K562 (cell line): ENCODE measurements around the gene ZFP62. TPM values are rescaled to one million over a fixed set of nuclear protein-coding genes. Genes with fewer than 3 reads are reported as not detected.
A peak's percentile ranks its signal among the peaks of the same experiment; 100 is the strongest.

Source experiments
- BCL6 ChIP-seq: fragments of 250-450 bp; sonication (Bioruptor Pico); IDR thresholded peaks from 2 replicates; pipeline ENCODE4 v1.4.0; 2020
- E2F3 ChIP-seq: fragments of 250-450 bp; sonication (Bioruptor Pico); IDR thresholded peaks from 2 replicates; pipeline ENCODE4 v1.4.0; 2020; ENCODE audit warnings: mild to moderate bottlenecking
- EP300 ChIP-seq: IDR thresholded peaks from 2 replicates; pipeline ENCODE4 v1.6.1; 2012; ENCODE audit warnings: low read length, improper control_type of control experiment
- ESRRA ChIP-seq: fragments of 450-650 bp; IDR thresholded peaks from 2 replicates; pipeline ENCODE4 v1.6.1; 2014; ENCODE audit warnings: low read depth, mild to moderate bottlenecking, moderate library complexity, borderline replicate concordance
- ETS2 ChIP-seq: IDR thresholded peaks from 2 replicates; pipeline ENCODE4 v1.6.1; 2016; ENCODE audit warnings: borderline replicate concordance, missing genetic modification characterization, mild to moderate bottlenecking, moderate library complexity, missing compliant biosample characterization; ENCODE audit not compliant: poor library complexity, severe bottlenecking
- FOSL1 ChIP-seq: fragments of 200-800 bp; sonication (Bioruptor generic); conservative IDR thresholded peaks from 2 replicates; pipeline ENCODE4 v1.6.1; 2016; ENCODE audit warnings: missing genetic modification characterization, missing compliant biosample characterization
- HMGN3 ChIP-seq: IDR thresholded peaks from 2 replicates; pipeline ENCODE4 v1.6.1; 2011; ENCODE audit warnings: borderline replicate concordance, low read depth, mild to moderate bottlenecking, mixed read lengths, low read length; ENCODE audit not compliant: insufficient read length; ENCODE audit errors: extremely low read depth
- IFI16 ChIP-seq: fragments of 250-450 bp; sonication (Bioruptor Pico); IDR thresholded peaks from 2 replicates; pipeline ENCODE4 v2.1.2; 2022; ENCODE audit warnings: mild to moderate bottlenecking, inconsistent platforms
- KAT8 ChIP-seq: fragments of 450-650 bp; IDR thresholded peaks from 2 replicates; pipeline ENCODE4 v1.6.1; 2016; ENCODE audit warnings: low read depth, mild to moderate bottlenecking
- POLR2H ChIP-seq: IDR thresholded peaks from 2 replicates; pipeline ENCODE4 v1.6.1; 2016; ENCODE audit warnings: missing genetic modification characterization, low read depth, mild to moderate bottlenecking, control low read depth, missing compliant biosample characterization, moderate library complexity
- SLC30A9 ChIP-seq: fragments of 250-450 bp; sonication (Bioruptor Pico); IDR thresholded peaks from 2 replicates; pipeline ENCODE4 v1.8.0; 2022; ENCODE audit warnings: mild to moderate bottlenecking, moderate library complexity
- TAL1 ChIP-seq: fragments of 450-650 bp; IDR thresholded peaks from 2 replicates; pipeline ENCODE4 v1.6.1; 2016; ENCODE audit warnings: mild to moderate bottlenecking
- THRAP3 ChIP-seq: fragments of 450-650 bp; IDR thresholded peaks from 2 replicates; pipeline ENCODE4 v1.6.1; 2016; ENCODE audit warnings: mild to moderate bottlenecking, inconsistent platforms, borderline replicate concordance
- U2AF2 ChIP-seq: fragments of 200-400 bp; formaldehyde crosslinking; optimal IDR thresholded peaks from 2 replicates; pipeline ENCODE3; 2017; ENCODE audit warnings: low read depth, mild to moderate bottlenecking, low read length
- ZBTB7A ChIP-seq: IDR thresholded peaks from 2 replicates; pipeline ENCODE4 v1.6.1; 2011; ENCODE audit warnings: low read depth, mild to moderate bottlenecking, low read length, moderate library complexity, borderline replicate concordance; ENCODE audit not compliant: control insufficient read depth
- ZNF197 ChIP-seq: fragments of 200-800 bp; sonication (Bioruptor generic); IDR thresholded peaks from 2 replicates; pipeline ENCODE4 v1.6.1; 2016; ENCODE audit warnings: low read depth, missing genetic modification characterization, missing compliant biosample characterization
- ZNF384 ChIP-seq: IDR thresholded peaks from 2 replicates; pipeline ENCODE4 v1.6.1; 2012; ENCODE audit warnings: low read depth, low read length, improper control_type of control experiment
- polyA plus RNA-seq, 8 experiments: library from polyadenylated mRNA; depleted of rRNA in 4 of 8; stranded (reverse) in 5 of 8; unstranded in 3 of 8; fragments of >200 nt; fragmentation: Nextera tagmentation in 2 of 8; fragmentation: Illumina TruSeq in 1 of 8; extraction: Ambion mirVana in 2 of 8; extraction: Trizol in 1 of 8; gene quantifications; 2 replicates each; pipeline versions ENCODE4 v1.2.1 to v1.2.3, GENCODE V29; 2011 to 2014; ENCODE audit warnings: inconsistent platforms in 1 of 8, missing spikeins in 1 of 8
- total RNA-seq, 7 experiments: library from RNA; depleted of rRNA in 6 of 7; stranded (reverse); fragments of >200 nt in 6 of 7; fragmentation: Illumina TruSeq in 2 of 7; extraction: Trizol in 2 of 7; gene quantifications; 2 replicates each; pipeline versions ENCODE4 v1.2.1 to v1.2.3, GENCODE V29; 2011 to 2021; ENCODE audit warnings: low replicate concordance in 1 of 7
- TF ChIP-seq, protein P1 (sequence below): fragments of 450-650 bp; formaldehyde crosslinking; conservative IDR thresholded peaks from 2 replicates; pipeline ENCODE4 v1.4.0; 2022; ENCODE audit warnings: mild to moderate bottlenecking, missing genetic modification characterization
- TF ChIP-seq, protein P2 (sequence below), 3 experiments: fragments of 200-800 bp in 1 of 3; fragments of 250-450 bp in 1 of 3; fragments of 450-650 bp in 1 of 3; sonication (Bioruptor Pico) in 1 of 3; sonication (Bioruptor generic) in 1 of 3; formaldehyde crosslinking in 1 of 3; IDR thresholded peaks; 2 replicates each; pipeline versions ENCODE4 v1.6.1 to v1.8.0; 2016 to 2022; ENCODE audit warnings: mild to moderate bottlenecking in 2 of 3, missing genetic modification characterization in 2 of 3, missing compliant biosample characterization in 1 of 3, moderate library complexity in 1 of 3

The ZFP62 gene
- total and polyA plus RNA-seq, 9 of the 15 experiments (the other 6 are each of a cell fraction or from before 2014, with no cell fraction given): 12.2 to 37.5 (median 25.0) TPM

DNA sequence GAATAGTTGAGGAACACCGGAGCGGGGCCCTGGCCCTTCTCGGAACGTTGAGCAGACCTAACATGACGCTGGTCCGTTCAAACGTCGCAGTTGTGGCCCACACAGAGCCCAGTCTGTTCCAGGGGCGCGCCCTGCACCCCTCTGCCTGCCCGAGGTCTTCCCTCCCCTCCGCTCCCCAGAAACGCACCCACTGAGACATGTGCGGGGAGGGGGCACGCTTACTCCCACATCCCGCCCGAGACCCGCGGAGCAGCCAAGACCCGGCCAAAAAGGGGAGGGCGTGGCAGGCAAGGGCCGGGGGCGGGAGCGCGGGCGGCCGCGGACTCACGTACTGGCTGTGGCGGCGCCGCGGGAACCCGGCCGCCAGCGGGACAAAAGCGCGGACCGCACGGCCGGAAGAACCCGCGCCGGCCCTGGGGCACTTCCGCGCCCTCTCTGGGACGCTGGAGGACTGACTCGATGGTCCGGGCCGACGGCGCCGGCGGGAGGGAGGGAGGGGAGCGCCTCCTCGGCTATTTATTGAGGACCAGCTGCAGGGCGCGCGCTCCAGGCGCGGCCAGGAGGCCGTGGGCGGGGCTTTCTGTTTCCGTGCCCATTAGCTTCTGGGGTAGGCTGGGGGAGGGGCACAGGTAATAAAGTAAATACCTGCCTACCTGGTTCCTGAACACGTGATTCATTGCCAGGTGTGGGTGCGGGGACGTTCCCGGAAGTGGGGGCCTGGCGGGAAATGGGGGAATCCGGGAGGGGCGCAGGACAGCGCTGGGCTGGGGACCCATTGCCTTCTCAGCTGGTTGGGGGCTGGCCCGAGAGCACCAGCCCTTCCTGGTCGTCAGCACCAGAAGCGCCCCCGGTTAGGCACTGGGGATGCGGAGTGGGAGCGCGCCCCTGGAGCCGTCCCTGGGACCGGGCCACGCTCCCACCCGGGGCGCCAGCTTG is at the start of gene ZFP62 (continued):
- TF ChIP-seq E2F3 (CRISPR knock-in tag) (peak; percentile 86; the same call in 1 of the 2 replicates), THRAP3 (no peak), U2AF2 (no peak), TAL1 (no peak), HMGN3 (peak; percentile 22), SLC30A9 (no peak), ZBTB7A (peak; percentile 75; the same call in 1 of the 2 replicates), FOSL1 (peak; percentile 36; the same call in 1 of the 2 replicates), ESRRA (peak; percentile 47; the same call in 1 of the 2 replicates), EP300 (peak; percentile 24), KAT8 (no peak), ZNF197 (CRISPR knock-in tag) (0 out of 2 replicates have a peak, but pooled peaks have one; percentile 55), IFI16 (no peak), BCL6 (CRISPR knock-in tag) (no peak), ETS2 (no peak), ZNF384 (peak; percentile 47; the same call in 1 of the 2 replicates), POLR2H (tag) (peak; percentile 85)
- TF ChIP-seq, protein P1, sequence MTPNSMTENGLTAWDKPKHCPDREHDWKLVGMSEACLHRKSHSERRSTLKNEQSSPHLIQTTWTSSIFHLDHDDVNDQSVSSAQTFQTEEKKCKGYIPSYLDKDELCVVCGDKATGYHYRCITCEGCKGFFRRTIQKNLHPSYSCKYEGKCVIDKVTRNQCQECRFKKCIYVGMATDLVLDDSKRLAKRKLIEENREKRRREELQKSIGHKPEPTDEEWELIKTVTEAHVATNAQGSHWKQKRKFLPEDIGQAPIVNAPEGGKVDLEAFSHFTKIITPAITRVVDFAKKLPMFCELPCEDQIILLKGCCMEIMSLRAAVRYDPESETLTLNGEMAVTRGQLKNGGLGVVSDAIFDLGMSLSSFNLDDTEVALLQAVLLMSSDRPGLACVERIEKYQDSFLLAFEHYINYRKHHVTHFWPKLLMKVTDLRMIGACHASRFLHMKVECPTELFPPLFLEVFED (CRISPR knock-in tag): no peak
- TF ChIP-seq, protein P2, sequence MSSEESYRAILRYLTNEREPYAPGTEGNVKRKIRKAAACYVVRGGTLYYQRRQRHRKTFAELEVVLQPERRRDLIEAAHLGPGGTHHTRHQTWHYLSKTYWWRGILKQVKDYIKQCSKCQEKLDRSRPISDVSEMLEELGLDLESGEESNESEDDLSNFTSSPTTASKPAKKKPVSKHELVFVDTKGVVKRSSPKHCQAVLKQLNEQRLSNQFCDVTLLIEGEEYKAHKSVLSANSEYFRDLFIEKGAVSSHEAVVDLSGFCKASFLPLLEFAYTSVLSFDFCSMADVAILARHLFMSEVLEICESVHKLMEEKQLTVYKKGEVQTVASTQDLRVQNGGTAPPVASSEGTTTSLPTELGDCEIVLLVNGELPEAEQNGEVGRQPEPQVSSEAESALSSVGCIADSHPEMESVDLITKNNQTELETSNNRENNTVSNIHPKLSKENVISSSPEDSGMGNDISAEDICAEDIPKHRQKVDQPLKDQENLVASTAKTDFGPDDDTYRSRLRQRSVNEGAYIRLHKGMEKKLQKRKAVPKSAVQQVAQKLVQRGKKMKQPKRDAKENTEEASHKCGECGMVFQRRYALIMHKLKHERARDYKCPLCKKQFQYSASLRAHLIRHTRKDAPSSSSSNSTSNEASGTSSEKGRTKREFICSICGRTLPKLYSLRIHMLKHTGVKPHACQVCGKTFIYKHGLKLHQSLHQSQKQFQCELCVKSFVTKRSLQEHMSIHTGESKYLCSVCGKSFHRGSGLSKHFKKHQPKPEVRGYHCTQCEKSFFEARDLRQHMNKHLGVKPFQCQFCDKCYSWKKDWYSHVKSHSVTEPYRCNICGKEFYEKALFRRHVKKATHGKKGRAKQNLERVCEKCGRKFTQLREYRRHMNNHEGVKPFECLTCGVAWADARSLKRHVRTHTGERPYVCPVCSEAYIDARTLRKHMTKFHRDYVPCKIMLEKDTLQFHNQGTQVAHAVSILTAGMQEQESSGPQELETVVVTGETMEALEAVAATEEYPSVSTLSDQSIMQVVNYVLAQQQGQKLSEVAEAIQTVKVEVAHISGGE (CRISPR knock-in tag; IDR thresholded peaks at IDR 0.05): peak; percentile 90 to 98 (median 97)
